Hepatocyte (in vitro differentiated cells): ENCODE results near the gene GUCY1A1. TPM values are rescaled to one million over a fixed set of nuclear protein-coding genes. Genes with fewer than 3 reads are reported as not detected.

Experiments
- DNase-seq: peaks from one replicate; pipeline ENCODE4 v3.0.0-alpha.2; 2016; ENCODE audit warnings: low spot score
- H2AFZ ChIP-seq: fragments of 200-600 bp; sonication (generic); 2 replicates; pipeline ENCODE4 v1.6.0; 2016; ENCODE audit warnings: antibody characterized with exemption, mild to moderate bottlenecking
- H3K27ac ChIP-seq: fragments of 200-600 bp; sonication (generic); 2 replicates; pipeline ENCODE4 v1.5.1; 2016; ENCODE audit warnings: mild to moderate bottlenecking
- H3K27me3 ChIP-seq: fragments of 200-600 bp; sonication (generic); 2 replicates; pipeline ENCODE4 v1.6.1; 2016
- H3K36me3 ChIP-seq: fragments of 200-600 bp; sonication (generic); replicated peaks from 2 replicates; pipeline ENCODE4 v1.5.1; 2016; ENCODE audit warnings: low read depth; ENCODE audit not compliant: insufficient read depth
- H3K4me1 ChIP-seq: fragments of 200-600 bp; sonication (generic); 2 replicates; pipeline ENCODE4 v1.5.1; 2016; ENCODE audit warnings: mild to moderate bottlenecking, moderate library complexity; ENCODE audit not compliant: insufficient read depth
- H3K4me2 ChIP-seq: fragments of 200-600 bp; sonication (generic); 2 replicates; pipeline ENCODE4 v1.6.0; 2016
- H3K4me3 ChIP-seq: fragments of 200-600 bp; sonication (generic); 2 replicates; pipeline ENCODE4 v1.5.1; 2016; ENCODE audit warnings: mild to moderate bottlenecking
- H3K79me2 ChIP-seq: fragments of 200-600 bp; sonication (generic); 2 replicates; pipeline ENCODE4 v1.6.0; 2017; ENCODE audit warnings: mild to moderate bottlenecking
- H3K9me2 ChIP-seq: fragments of 200-600 bp; sonication (generic); replicated peaks from 2 replicates; pipeline ENCODE4 v1.6.0; 2017; ENCODE audit warnings: mild to moderate bottlenecking; ENCODE audit not compliant: insufficient read depth
- H3K9me3 ChIP-seq: fragments of 200-600 bp; sonication (generic); 2 replicates; pipeline ENCODE4 v1.5.1; 2016; ENCODE audit warnings: low read depth, mild to moderate bottlenecking
- H4K20me1 ChIP-seq: fragments of 200-600 bp; sonication (generic); 2 replicates; pipeline ENCODE4 v1.6.0; 2016; ENCODE audit warnings: mild to moderate bottlenecking; ENCODE audit not compliant: insufficient read depth, poor library complexity, severe bottlenecking
- EZH2 ChIP-seq: fragments of 200-600 bp; sonication (generic); IDR thresholded peaks from 2 replicates; pipeline ENCODE4 v1.6.1; 2016; ENCODE audit warnings: antibody characterized with exemption, mild to moderate bottlenecking, borderline replicate concordance
- EZH2phosphoT487 ChIP-seq: fragments of 200-600 bp; sonication (generic); IDR thresholded peaks from one replicate; pipeline ENCODE4 v1.6.1; 2018; ENCODE audit warnings: antibody characterized with exemption, mild to moderate bottlenecking, low read depth, moderate library complexity; ENCODE audit not compliant: unreplicated experiment, severe bottlenecking
- WGBS: methylation state at CpG from one replicate; pipeline ENCODE4 v1.1.6; 2016; ENCODE audit warnings: low lambda C conversion rate; ENCODE audit errors: missing lambda C conversion rate; 5-methylcytosine and 5-hydroxymethylcytosine counted together
- polyA plus RNA-seq: library from polyadenylated mRNA; unstranded; fragments of >200 nt; fragmentation: Nextera tagmentation; extraction: Ambion mirVana; gene quantifications from 2 replicates; pipeline ENCODE4 v1.2.1, GENCODE V29; 2016
- total RNA-seq: library from RNA; depleted of rRNA; stranded (reverse); fragments of >200 nt; gene quantifications from 2 replicates; pipeline ENCODE4 v1.2.3, GENCODE V29; 2014
- TF ChIP-seq, protein P1 (sequence below): fragments of 200-600 bp; sonication (generic); IDR thresholded peaks from 2 replicates; pipeline ENCODE4 v1.5.1; 2016; ENCODE audit warnings: antibody characterized with exemption, mild to moderate bottlenecking; ENCODE audit not compliant: poor library complexity

The GUCY1A1 gene
- total and polyA plus RNA-seq, 2 experiments from 2014 or later = 25.7 to 41.2 TPM

GRCh38 chr4:155629956-155630355, 36.7 kb upstream of the GUCY1A1 start:
- Histone ChIP-seq H3K79me2 (no peaks in the 10 kb centered on the region), H4K20me1 (no peaks in the 10 kb centered on the region), H3K27ac (peak overlapping the region; percentile 24), H2AFZ (no peak overlapping the region), H3K9me3 (no peaks in the 10 kb centered on the region), H3K4me1 (peaks cover 5% of the 10 kb centered on the region), H3K36me3 (no peaks in the 10 kb centered on the region), H3K27me3 (no peaks in the 10 kb centered on the region), H3K4me3 (no peak overlapping the region), H3K4me2 (no peak overlapping the region), H3K9me2 (no peaks in the 10 kb centered on the region)
- no peak for DNase-seq
- no peak for TF ChIP-seq EZH2phosphoT487
- TF ChIP-seq, protein P1, sequence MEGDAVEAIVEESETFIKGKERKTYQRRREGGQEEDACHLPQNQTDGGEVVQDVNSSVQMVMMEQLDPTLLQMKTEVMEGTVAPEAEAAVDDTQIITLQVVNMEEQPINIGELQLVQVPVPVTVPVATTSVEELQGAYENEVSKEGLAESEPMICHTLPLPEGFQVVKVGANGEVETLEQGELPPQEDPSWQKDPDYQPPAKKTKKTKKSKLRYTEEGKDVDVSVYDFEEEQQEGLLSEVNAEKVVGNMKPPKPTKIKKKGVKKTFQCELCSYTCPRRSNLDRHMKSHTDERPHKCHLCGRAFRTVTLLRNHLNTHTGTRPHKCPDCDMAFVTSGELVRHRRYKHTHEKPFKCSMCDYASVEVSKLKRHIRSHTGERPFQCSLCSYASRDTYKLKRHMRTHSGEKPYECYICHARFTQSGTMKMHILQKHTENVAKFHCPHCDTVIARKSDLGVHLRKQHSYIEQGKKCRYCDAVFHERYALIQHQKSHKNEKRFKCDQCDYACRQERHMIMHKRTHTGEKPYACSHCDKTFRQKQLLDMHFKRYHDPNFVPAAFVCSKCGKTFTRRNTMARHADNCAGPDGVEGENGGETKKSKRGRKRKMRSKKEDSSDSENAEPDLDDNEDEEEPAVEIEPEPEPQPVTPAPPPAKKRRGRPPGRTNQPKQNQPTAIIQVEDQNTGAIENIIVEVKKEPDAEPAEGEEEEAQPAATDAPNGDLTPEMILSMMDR = no peak
- no peak for TF ChIP-seq EZH2
- WGBS = 52% methylated on average over 1 of the region's 1 CpG

DNA sequence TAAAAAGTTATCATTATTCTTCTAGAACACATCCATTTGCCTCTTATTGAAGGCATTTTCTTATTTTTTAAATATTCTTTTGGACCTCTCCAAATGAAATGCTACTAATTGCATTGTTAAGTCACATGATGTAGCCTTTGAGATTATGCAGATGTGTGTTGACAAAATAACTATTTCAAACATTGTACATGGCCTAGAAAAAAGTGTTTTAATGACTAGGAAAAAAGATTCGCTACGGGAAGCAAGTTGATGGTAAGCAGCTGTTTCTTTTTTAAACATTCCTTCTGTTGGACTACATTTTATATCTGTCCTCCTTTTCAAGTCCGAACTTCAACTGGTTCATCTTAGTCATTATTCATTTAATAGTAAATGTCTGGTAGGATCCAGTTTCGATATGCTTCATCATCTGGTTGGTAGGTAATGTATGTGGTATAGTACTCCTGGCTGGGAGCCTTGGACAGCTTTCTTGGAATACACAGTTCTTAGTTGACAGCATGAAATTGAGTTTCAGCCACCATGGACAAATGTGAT, 34.3 kb upstream of the GUCY1A1 start:
- no peaks in the 10 kb centered on the region for H3K9me2 ChIP-seq
- H3K4me1 ChIP-seq = peaks cover 5% of the 10 kb centered on the region
- no peak overlapping the region for H3K27ac ChIP-seq
- no peak overlapping the region for H2AFZ ChIP-seq
- no peak for DNase-seq
- no peaks in the 10 kb centered on the region for H3K36me3 ChIP-seq
- no peak overlapping the region for H3K4me2 ChIP-seq
- H3K4me3 ChIP-seq = no peak overlapping the region
- TF ChIP-seq, protein P1 = no peak
- TF ChIP-seq EZH2phosphoT487 = no peak
- no peak for TF ChIP-seq EZH2
- no peaks in the 10 kb centered on the region for H3K79me2 ChIP-seq
- H3K9me3 ChIP-seq = no peaks in the 10 kb centered on the region
- no peaks in the 10 kb centered on the region for H3K27me3 ChIP-seq
- WGBS = 48% methylated on average over 4 of the region's 4 CpGs
- no peaks in the 10 kb centered on the region for H4K20me1 ChIP-seq

- WGBS = 86% methylated on average over 5 of the region's 5 CpGs
- no peak for DNase-seq
- Histone ChIP-seq H2AFZ (no peak overlapping the region), H3K4me1 (no peaks in the 10 kb centered on the region), H3K27ac (no peak overlapping the region), H3K9me3 (no peaks in the 10 kb centered on the region), H3K9me2 (no peaks in the 10 kb centered on the region), H3K4me3 (no peak overlapping the region), H3K27me3 (no peaks in the 10 kb centered on the region), H3K36me3 (no peaks in the 10 kb centered on the region), H3K79me2 (no peaks in the 10 kb centered on the region), H4K20me1 (no peaks in the 10 kb centered on the region), H3K4me2 (no peak overlapping the region)
- TF ChIP-seq, protein P1 = no peak
- no peak for TF ChIP-seq EZH2
- no peak for TF ChIP-seq EZH2phosphoT487
These were observed 28.3 kb upstream of the GUCY1A1 start for GRCh38 chr4:155638195-155638965.
